ENCODE measurements around the gene SLC25A24. TPM values are rescaled to one million over a fixed set of nuclear protein-coding genes. Genes with fewer than 3 reads are reported as not detected.

SLC25A24 gene
- total RNA-seq, 1 donor from 2014 or later: 39.8 TPM

- FAIRE-seq (no peak), DNase-seq (ENCODE audit: low read depth) (no peak)
- Histone ChIP-seq H3K27me3 (ENCODE audit: control insufficient read depth, insufficient read depth, low read length) (no peaks in the 10 kb centered on the region), H3K4me3 (ENCODE audit: low read depth, low read length) (no peak overlapping the region), H3K36me3 (ENCODE audit: control insufficient read depth, insufficient read depth, low read length) (no peaks in the 10 kb centered on the region)
- TF ChIP-seq CTCF (IDR thresholded peaks at IDR 0.05; ENCODE audit: insufficient read depth, low read length, severe bottlenecking): peak; percentile 7
These were observed 78.6 kb downstream of the SLC25A24 start for GRCh38 chr1:108121358-108122143.

- no peak for TF ChIP-seq CTCF (IDR thresholded peaks at IDR 0.05; ENCODE audit: insufficient read depth, low read length, severe bottlenecking)
- DNase-seq (ENCODE audit: low read depth) (no peak), FAIRE-seq (no peak)
- no peaks in the 10 kb centered on the region for H3K27me3 ChIP-seq (ENCODE audit: control insufficient read depth, insufficient read depth, low read length)
- H3K36me3 ChIP-seq (ENCODE audit: control insufficient read depth, insufficient read depth, low read length): no peaks in the 10 kb centered on the region
- no peak overlapping the region for H3K4me3 ChIP-seq (ENCODE audit: low read depth, low read length)
These were observed 80.0 kb downstream of the SLC25A24 start for GRCh38 chr1:108120163-108120562.

GRCh38 chr1:108119500-108119899 lies 80.6 kb downstream of the SLC25A24 start:
- Histone ChIP-seq H3K27me3 (ENCODE audit: control insufficient read depth, insufficient read depth, low read length) (no peaks in the 10 kb centered on the region), H3K36me3 (ENCODE audit: control insufficient read depth, insufficient read depth, low read length) (no peaks in the 10 kb centered on the region), H3K4me3 (ENCODE audit: low read depth, low read length) (no peak overlapping the region)
- DNase-seq (ENCODE audit: low read depth): no peak
- TF ChIP-seq CTCF (IDR thresholded peaks at IDR 0.05; ENCODE audit: insufficient read depth, low read length, severe bottlenecking): no peak
- peak; percentile 50 for FAIRE-seq

GRCh38 chr1:108117945-108118902 lies 81.9 kb downstream of the SLC25A24 start:
- no peaks in the 10 kb centered on the region for H3K27me3 ChIP-seq (ENCODE audit: control insufficient read depth, insufficient read depth, low read length)
- no peak for TF ChIP-seq CTCF (IDR thresholded peaks at IDR 0.05; ENCODE audit: insufficient read depth, low read length, severe bottlenecking)
- no peaks in the 10 kb centered on the region for H3K36me3 ChIP-seq (ENCODE audit: control insufficient read depth, insufficient read depth, low read length)
- no peak for DNase-seq (ENCODE audit: low read depth)
- peak; percentile 40 for FAIRE-seq
- no peak overlapping the region for H3K4me3 ChIP-seq (ENCODE audit: low read depth, low read length)

- H3K4me3 ChIP-seq (ENCODE audit: low read depth, low read length): no peak overlapping the region
These were observed 82.9 kb downstream of the SLC25A24 start for GRCh38 chr1:108117237-108117636.

More at GRCh38 chr1:108117237-108117636, 82.9 kb downstream of the SLC25A24 start:
- H3K36me3 ChIP-seq (ENCODE audit: control insufficient read depth, insufficient read depth, low read length): no peaks in the 10 kb centered on the region
- no peak for FAIRE-seq
- H3K27me3 ChIP-seq (ENCODE audit: control insufficient read depth, insufficient read depth, low read length): no peaks in the 10 kb centered on the region
- no peak for TF ChIP-seq CTCF (IDR thresholded peaks at IDR 0.05; ENCODE audit: insufficient read depth, low read length, severe bottlenecking)
- no peak for DNase-seq (ENCODE audit: low read depth)
